Measurements from ENCODE around the gene ZFAND3.

Gene ZFAND3

GRCh38 chr6:37897818-37898515 lies 78.4 kb downstream of the ZFAND3 start:
- DNase-seq: no peak

- DNase-seq: no peak
These were observed 84.1 kb downstream of the ZFAND3 start for GRCh38 chr6:37903351-37904340.

- no peak for DNase-seq
These were observed 85.1 kb downstream of the ZFAND3 start for GRCh38 chr6:37904590-37904989.

GRCh38 chr6:37906121-37906520 lies 86.6 kb downstream of the ZFAND3 start:
- DNase-seq: no peak

- no peak for DNase-seq
These were observed 91.5 kb downstream of the ZFAND3 start for GRCh38 chr6:37910998-37911397.

GRCh38 chr6:37913210-37913609 lies 93.7 kb downstream of the ZFAND3 start:
- DNase-seq: no peak

GRCh38 chr6:37915463-37915862 lies 95.9 kb downstream of the ZFAND3 start:
- DNase-seq: no peak

GRCh38 chr6:37916149-37916548 lies 96.6 kb downstream of the ZFAND3 start:
- no peak for DNase-seq

- no peak for DNase-seq
These were observed 97.1 kb downstream of the ZFAND3 start for GRCh38 chr6:37916675-37917074.

GRCh38 chr6:37917566-37917965 lies 98.0 kb downstream of the ZFAND3 start:
- DNase-seq: no peak

- no peak for DNase-seq
These were observed 100.1 kb downstream of the ZFAND3 start for GRCh38 chr6:37919417-37920157.

GRCh38 chr6:37920667-37921066 lies 101.1 kb downstream of the ZFAND3 start:
- DNase-seq: no peak

- no peak for DNase-seq
These were observed 103.0 kb downstream of the ZFAND3 start for GRCh38 chr6:37922563-37922962.

GRCh38 chr6:37923514-37923913 lies 104.0 kb downstream of the ZFAND3 start:
- DNase-seq: no peak

- DNase-seq: no peak
These were observed 107.1 kb downstream of the ZFAND3 start for GRCh38 chr6:37926661-37927060.

GRCh38 chr6:37928217-37928616 lies 108.7 kb downstream of the ZFAND3 start:
- DNase-seq: no peak

- DNase-seq: no peak
These were observed 110.9 kb downstream of the ZFAND3 start for GRCh38 chr6:37930288-37930971.

- DNase-seq: no peak
These were observed 111.5 kb downstream of the ZFAND3 start for GRCh38 chr6:37931066-37931465.

GRCh38 chr6:37934276-37934675 lies 114.7 kb downstream of the ZFAND3 start:
- no peak for DNase-seq

- no peak for DNase-seq
These were observed 116.6 kb downstream of the ZFAND3 start for GRCh38 chr6:37936150-37936549.

GRCh38 chr6:37936906-37937305 lies 117.4 kb downstream of the ZFAND3 start:
- no peak for DNase-seq

GRCh38 chr6:37938909-37939308 lies 119.4 kb downstream of the ZFAND3 start:
- no peak for DNase-seq
